A375 (cell line): ENCODE results near the gene VTI1A. TPM values are rescaled to one million over a fixed set of nuclear protein-coding genes. Genes with fewer than 3 reads are reported as not detected.

Source experiments
- small RNA-seq: library from RNA; depleted of rRNA; stranded (forward); fragments of <200 nt; gene quantifications from one replicate; pipeline ENCODE3, GENCODE V24; 2014
- total RNA-seq: library from RNA; depleted of rRNA; stranded (reverse); fragments of >200 nt; shearing (Covaris generic); gene quantifications from 2 replicates; pipeline ENCODE4 v1.2.3, GENCODE V29; 2014; rRNA removed

VTI1A gene
- total RNA-seq, result 20.2 and 42.3 TPM in 2 replicates

GRCh38 chr10:112446855-112447619 lies at the start of gene VTI1A, which contains the start of gene ZDHHC6:
TSS of gene VTI1A (plus strand) at chr10:112447215. CDS start at chr10:112447374, 159 bp downstream.
TSS of gene ZDHHC6 (minus strand) at chr10:112446914. CDS start at chr10:112445436, 1,478 bp downstream.

Small RNAs within 50 kb of the gene (small RNA-seq; reads per million reads assigned to genes)
- gene AC022018.1, result not detected
- gene MIR4295, result not detected

Other genes starting within 250 kb of the VTI1A start
- not detected in 2 replicates for gene TECTB, start 163.8 kb upstream of the VTI1A start, total RNA-seq
- gene ACSL5, start 73.1 kb upstream of the VTI1A start, total RNA-seq, result 1.4 and 2.0 TPM in 2 replicates
- 12.5 and 15.8 TPM in 2 replicates for gene ZDHHC6, start 301 bp upstream of the VTI1A start, total RNA-seq